HK-2 (cell line): ENCODE data around the gene WNK2.

Source experiments
- DNase-seq: peaks from one replicate; pipeline ENCODE4 v3.0.0-alpha.2; 2018; ENCODE audit not compliant: unreplicated experiment

Gene WNK2

GRCh38 chr9:93254061-93254481 lies 70.1 kb downstream of the WNK2 start:
- DNase-seq: no peak

- no peak for DNase-seq
These were observed 71.0 kb downstream of the WNK2 start for GRCh38 chr9:93254806-93255493.

GRCh38 chr9:93255494-93255867 lies 71.5 kb downstream of the WNK2 start:
- no peak for DNase-seq

GRCh38 chr9:93255994-93256877 lies 72.3 kb downstream of the WNK2 start:
- DNase-seq: no peak

GRCh38 chr9:93256878-93257807 lies 73.2 kb downstream of the WNK2 start:
- no peak for DNase-seq

GRCh38 chr9:93257808-93258331 lies 73.9 kb downstream of the WNK2 start:
- DNase-seq: no peak

GRCh38 chr9:93258419-93258817 lies 74.5 kb downstream of the WNK2 start:
- DNase-seq: no peak

GRCh38 chr9:93258818-93259489 lies 75.0 kb downstream of the WNK2 start:
- DNase-seq: no peak

GRCh38 chr9:93259490-93260262 lies 75.7 kb downstream of the WNK2 start:
- no peak for DNase-seq

- DNase-seq: no peak
These were observed 76.5 kb downstream of the WNK2 start for GRCh38 chr9:93260263-93261066.

- no peak for DNase-seq
These were observed 77.3 kb downstream of the WNK2 start for GRCh38 chr9:93261281-93261680.

GRCh38 chr9:93261735-93262523 lies 78.0 kb downstream of the WNK2 start:
- DNase-seq: no peak

GRCh38 chr9:93262537-93263310 lies 78.8 kb downstream of the WNK2 start:
- no peak for DNase-seq

GRCh38 chr9:93263334-93264229 lies 79.6 kb downstream of the WNK2 start:
- DNase-seq: no peak

- no peak for DNase-seq
These were observed 80.6 kb downstream of the WNK2 start for GRCh38 chr9:93264338-93265125.

- DNase-seq: no peak
These were observed 81.5 kb downstream of the WNK2 start for GRCh38 chr9:93265301-93265971.
